Measurements from ENCODE around the gene GNAL.
"Not testable (repeated sequence)": the region's sequence is repeated elsewhere in the genome, so short reads cannot be mapped to it uniquely, and the experiment has no call there.

DNA sequence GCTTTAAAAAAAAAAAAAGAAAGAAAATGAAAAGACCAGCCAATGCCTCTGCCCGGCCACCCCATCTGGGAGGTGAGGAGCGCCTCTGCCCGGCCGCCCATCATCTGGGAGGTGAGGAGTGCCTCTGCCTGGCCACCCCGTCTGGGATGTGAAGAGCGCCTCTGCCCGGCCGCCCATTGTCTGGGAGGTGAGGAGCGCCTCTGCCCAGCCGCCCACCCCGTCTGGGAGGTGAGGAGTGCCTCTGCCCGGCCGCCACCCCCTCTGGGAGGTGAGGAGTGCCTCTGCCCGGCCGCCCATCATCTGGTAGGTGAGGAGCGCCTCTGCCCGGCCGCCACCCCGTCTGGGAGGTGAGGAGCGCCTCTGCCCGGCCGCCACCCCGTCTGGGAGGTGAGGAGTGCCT, 41.8 kb upstream of the GNAL start:
- TF ChIP-seq, protein P1, sequence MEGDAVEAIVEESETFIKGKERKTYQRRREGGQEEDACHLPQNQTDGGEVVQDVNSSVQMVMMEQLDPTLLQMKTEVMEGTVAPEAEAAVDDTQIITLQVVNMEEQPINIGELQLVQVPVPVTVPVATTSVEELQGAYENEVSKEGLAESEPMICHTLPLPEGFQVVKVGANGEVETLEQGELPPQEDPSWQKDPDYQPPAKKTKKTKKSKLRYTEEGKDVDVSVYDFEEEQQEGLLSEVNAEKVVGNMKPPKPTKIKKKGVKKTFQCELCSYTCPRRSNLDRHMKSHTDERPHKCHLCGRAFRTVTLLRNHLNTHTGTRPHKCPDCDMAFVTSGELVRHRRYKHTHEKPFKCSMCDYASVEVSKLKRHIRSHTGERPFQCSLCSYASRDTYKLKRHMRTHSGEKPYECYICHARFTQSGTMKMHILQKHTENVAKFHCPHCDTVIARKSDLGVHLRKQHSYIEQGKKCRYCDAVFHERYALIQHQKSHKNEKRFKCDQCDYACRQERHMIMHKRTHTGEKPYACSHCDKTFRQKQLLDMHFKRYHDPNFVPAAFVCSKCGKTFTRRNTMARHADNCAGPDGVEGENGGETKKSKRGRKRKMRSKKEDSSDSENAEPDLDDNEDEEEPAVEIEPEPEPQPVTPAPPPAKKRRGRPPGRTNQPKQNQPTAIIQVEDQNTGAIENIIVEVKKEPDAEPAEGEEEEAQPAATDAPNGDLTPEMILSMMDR (IDR thresholded peaks at IDR 0.05; ENCODE audit: low read depth, low read length, poor library complexity, severe bottlenecking): not testable (repeated sequence)
- not testable (repeated sequence) for TF ChIP-seq EZH2phosphoT487 (IDR thresholded peaks at IDR 0.05; ENCODE audit: borderline replicate concordance, low read length)

Measured in DOHH2 (cell line).